Mesendoderm (in vitro differentiated cells): ENCODE measurements around the gene FAM177A1.
"Not testable (repeated sequence)": the region's sequence is repeated elsewhere in the genome, so short reads cannot be mapped to it uniquely, and the experiment has no call there.

Source experiments
- DNase-seq: peaks from one replicate; pipeline ENCODE4 v3.0.0; 2013
- H2AK5ac ChIP-seq: 2 replicates; pipeline ENCODE4 v1.6.1; 2013; ENCODE audit warnings: low read length, inconsistent platforms
- H2BK120ac ChIP-seq: 2 replicates; pipeline ENCODE4 v1.6.1; 2013; ENCODE audit warnings: low read depth, mild to moderate bottlenecking, low read length, moderate library complexity, mixed read lengths
- H2BK15ac ChIP-seq: replicated peaks from 2 replicates; pipeline ENCODE4 v1.6.1; 2013; ENCODE audit warnings: low read depth, mild to moderate bottlenecking, moderate library complexity
- H2BK5ac ChIP-seq: 2 replicates; pipeline ENCODE4 v1.6.1; 2013; ENCODE audit warnings: low read length, inconsistent platforms
- H3K18ac ChIP-seq: 2 replicates; pipeline ENCODE4 v1.6.1; 2013; ENCODE audit warnings: mild to moderate bottlenecking, low read length, mixed read lengths
- H3K23ac ChIP-seq: one replicate; pipeline ENCODE4 v1.6.1; 2013; ENCODE audit warnings: low read length
- H3K27ac ChIP-seq: 2 replicates; pipeline ENCODE4 v1.5.1; 2013; ENCODE audit warnings: low read depth, mild to moderate bottlenecking, inconsistent platforms, low read length, moderate library complexity
- H3K27me3 ChIP-seq: 2 replicates; pipeline ENCODE4 v1.6.1; 2013; ENCODE audit warnings: low read length, control low read depth, mild to moderate bottlenecking, inconsistent platforms; ENCODE audit not compliant: insufficient read depth, poor library complexity
- H3K36me3 ChIP-seq: 2 replicates; pipeline ENCODE4 v1.6.1; 2013; ENCODE audit warnings: low read length, inconsistent platforms; ENCODE audit not compliant: control insufficient read depth, insufficient read depth
- H3K4ac ChIP-seq: one replicate; pipeline ENCODE4 v1.6.1; 2013; ENCODE audit warnings: low read depth, mild to moderate bottlenecking, low read length, moderate library complexity
- H3K4me1 ChIP-seq: 2 replicates; pipeline ENCODE4 v1.6.1; 2013; ENCODE audit warnings: low read depth, low read length, inconsistent platforms; ENCODE audit not compliant: control insufficient read depth
- H3K4me2 ChIP-seq: 2 replicates; pipeline ENCODE4 v1.6.1; 2013; ENCODE audit warnings: low read length
- H3K4me3 ChIP-seq: 2 replicates; pipeline ENCODE4 v1.5.1; 2013; ENCODE audit warnings: mild to moderate bottlenecking, low read length
- H3K56ac ChIP-seq: one replicate; pipeline ENCODE4 v1.6.1; 2013; ENCODE audit warnings: low read length
- H3K79me1 ChIP-seq: 2 replicates; pipeline ENCODE4 v1.6.1; 2013; ENCODE audit warnings: low read length, inconsistent platforms
- H3K79me2 ChIP-seq: 2 replicates; pipeline ENCODE4 v1.6.1; 2013; ENCODE audit warnings: mild to moderate bottlenecking, low read length; ENCODE audit not compliant: control insufficient read depth, insufficient read depth
- H3K9ac ChIP-seq: 2 replicates; pipeline ENCODE4 v1.6.1; 2013; ENCODE audit warnings: low read length, inconsistent platforms
- H4K5ac ChIP-seq: one replicate; pipeline ENCODE4 v1.6.1; 2013; ENCODE audit warnings: low read length
- H4K8ac ChIP-seq: one replicate; pipeline ENCODE4 v1.6.1; 2013; ENCODE audit warnings: low read depth, mild to moderate bottlenecking, control low read depth, low read length, moderate library complexity
- WGBS: extraction: QIAGEN DNeasy Blood & Tissue Kit; methylation state at CpG from one replicate; pipeline ENCODE4 v1.1.7; 2013; ENCODE audit warnings: low lambda C conversion rate, missing lambda C conversion rate; ENCODE audit not compliant: insufficient coverage; ENCODE audit errors: extremely low coverage; 5-methylcytosine and 5-hydroxymethylcytosine counted together

FAM177A1 gene

DNA sequence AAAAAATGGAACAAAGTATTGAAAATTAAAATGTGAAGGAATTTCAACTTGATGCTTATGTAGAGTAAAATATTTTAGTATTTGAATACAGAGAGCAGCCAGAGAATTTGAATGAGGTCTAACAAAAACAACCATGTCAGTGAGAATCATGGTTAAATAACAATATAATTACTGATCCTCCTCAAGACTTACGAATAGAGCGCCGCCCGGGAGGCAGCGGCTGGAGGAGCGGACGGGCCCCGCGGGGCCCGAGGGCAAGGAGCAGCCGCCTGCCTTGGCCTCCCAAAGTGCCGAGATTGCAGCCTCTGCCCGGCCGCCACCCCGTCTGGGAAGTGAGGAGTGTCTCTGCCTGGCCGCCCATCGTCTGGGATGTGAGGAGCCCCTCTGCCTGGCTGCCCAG lies 7.8 kb upstream of the FAM177A1 start:
- not testable (repeated sequence) for H3K4me1 ChIP-seq, H3K36me3 ChIP-seq, H3K4me3 ChIP-seq, H2BK15ac ChIP-seq, H3K4me2 ChIP-seq, H3K4ac ChIP-seq, H2AK5ac ChIP-seq, H3K18ac ChIP-seq, H3K56ac ChIP-seq, H3K79me2 ChIP-seq, H3K27ac ChIP-seq, H3K23ac ChIP-seq, H3K79me1 ChIP-seq, H4K5ac ChIP-seq, H3K27me3 ChIP-seq, H3K9ac ChIP-seq, DNase-seq, H4K8ac ChIP-seq, H2BK120ac ChIP-seq, H2BK5ac ChIP-seq
- WGBS: no CpG with 5 or more reads among the region's 17 CpGs

DNA sequence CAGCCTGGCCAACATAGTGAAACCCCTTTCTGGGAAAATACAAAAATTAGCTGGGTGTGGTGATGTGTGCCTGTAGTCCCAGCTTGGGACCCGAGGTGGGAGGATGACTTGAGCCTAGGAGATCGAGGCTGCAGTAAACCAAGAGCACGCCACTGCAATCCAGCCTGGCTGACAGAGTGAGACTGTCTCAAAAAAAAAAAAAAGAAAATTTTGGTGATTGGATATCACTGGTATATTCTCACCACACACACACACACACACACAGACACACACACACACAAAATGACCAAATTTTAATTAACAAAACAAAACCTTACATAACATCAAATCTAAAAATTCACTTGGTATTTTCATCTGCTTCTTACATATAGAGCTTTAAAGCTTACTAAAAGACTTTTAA lies 3.4 kb upstream of the FAM177A1 start:
- no peak overlapping the region for H2BK5ac ChIP-seq
- no peak overlapping the region for H4K5ac ChIP-seq
- H4K8ac ChIP-seq: no peak overlapping the region
- H3K23ac ChIP-seq: no peak overlapping the region
- H3K4ac ChIP-seq: no peak overlapping the region
- no peak for DNase-seq
- no peak overlapping the region for H3K9ac ChIP-seq
- H3K18ac ChIP-seq: no peak overlapping the region
- H3K27me3 ChIP-seq: no peaks in the 10 kb centered on the region
- no peak overlapping the region for H2AK5ac ChIP-seq
- H3K4me2 ChIP-seq: no peak overlapping the region
- no peaks in the 10 kb centered on the region for H3K4me1 ChIP-seq
- H3K27ac ChIP-seq: no peak overlapping the region
- no peak overlapping the region for H2BK120ac ChIP-seq
- peaks cover 5% of the 10 kb centered on the region for H3K79me2 ChIP-seq
- no peaks in the 10 kb centered on the region for H3K36me3 ChIP-seq
- no peak overlapping the region for H3K4me3 ChIP-seq
- H3K79me1 ChIP-seq: peaks cover 2% of the 10 kb centered on the region
- H2BK15ac ChIP-seq: no peak overlapping the region
- H3K56ac ChIP-seq: no peak overlapping the region
- no CpG with 5 or more reads among the region's 3 CpGs for WGBS

DNA sequence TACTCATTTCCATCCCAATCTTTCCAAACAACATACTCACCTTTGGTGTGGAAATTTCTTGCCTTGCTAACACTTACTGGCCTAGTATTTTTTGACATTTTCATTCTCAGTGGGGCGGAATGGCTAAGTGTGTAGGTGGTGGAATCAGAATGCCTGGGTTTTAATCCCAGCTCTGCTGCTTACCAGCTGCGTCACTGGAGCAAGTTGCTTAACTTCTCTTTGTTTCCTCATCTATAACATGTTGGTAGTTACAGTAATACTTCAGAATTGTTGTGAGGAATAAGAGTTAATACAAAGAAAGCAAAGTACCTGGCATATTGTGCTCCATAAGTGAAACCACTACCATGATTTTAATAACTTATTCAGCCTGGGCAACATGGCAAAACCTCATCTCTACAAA lies 3.0 kb upstream of the FAM177A1 start:
- Histone ChIP-seq H4K8ac (no peak overlapping the region), H3K27me3 (no peaks in the 10 kb centered on the region), H3K4me1 (no peaks in the 10 kb centered on the region), H3K4me2 (no peak overlapping the region), H2BK120ac (no peak overlapping the region), H3K79me1 (peaks cover 2% of the 10 kb centered on the region), H4K5ac (no peak overlapping the region), H3K9ac (no peak overlapping the region), H2BK15ac (no peak overlapping the region), H2AK5ac (no peak overlapping the region), H3K79me2 (peaks cover 7% of the 10 kb centered on the region), H3K18ac (no peak overlapping the region), H3K4me3 (no peak overlapping the region), H3K56ac (no peak overlapping the region), H3K36me3 (no peaks in the 10 kb centered on the region), H3K4ac (no peak overlapping the region), H2BK5ac (no peak overlapping the region), H3K23ac (no peak overlapping the region), H3K27ac (no peak overlapping the region)
- DNase-seq: no peak
- WGBS: no CpG with 5 or more reads among the region's 2 CpGs

DNA sequence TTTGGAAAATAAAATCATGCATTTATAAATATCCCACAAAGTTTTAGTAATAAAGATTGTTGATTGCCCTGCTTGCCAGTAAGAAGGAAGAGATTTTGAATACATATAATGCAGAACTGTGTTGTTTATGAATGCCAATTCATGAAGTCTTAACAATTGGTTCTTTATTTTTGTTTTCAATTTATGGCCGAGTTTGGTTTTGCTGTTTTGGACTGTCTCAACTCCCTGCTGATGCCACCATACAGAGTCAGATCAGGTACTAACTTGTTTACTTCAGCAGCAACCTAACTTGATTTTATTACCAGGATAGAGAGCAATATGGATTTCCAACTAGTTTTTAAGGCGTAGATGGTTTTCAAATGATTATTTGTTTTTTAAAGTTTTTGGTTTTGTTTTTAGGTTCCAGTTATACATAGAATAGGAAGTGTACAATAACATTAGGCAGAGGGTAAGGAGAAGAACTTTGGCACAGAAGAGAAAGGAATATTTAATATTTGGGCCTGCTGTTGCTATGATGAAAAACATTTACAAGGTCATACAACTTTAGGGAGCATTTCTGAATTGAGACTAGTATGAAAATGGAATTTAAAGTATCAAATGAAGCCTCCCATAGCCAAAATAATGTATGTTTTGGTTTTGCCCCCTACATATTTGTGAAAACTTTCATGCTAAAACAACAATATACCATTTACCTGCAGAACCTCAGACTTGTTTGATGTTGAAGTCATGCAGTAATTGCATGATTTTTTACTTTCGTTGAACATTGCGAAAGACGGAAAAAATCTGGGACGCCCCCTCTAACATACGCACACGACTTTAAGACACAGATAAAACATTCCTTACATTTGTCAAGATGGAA lies 904 bp upstream of the FAM177A1 start:
- Histone ChIP-seq H3K9ac (peak overlapping the region; percentile 68), H3K36me3 (no peaks in the 10 kb centered on the region), H4K8ac (no peak overlapping the region), H3K4me2 (peak overlapping the region; percentile 45), H3K4me1 (no peaks in the 10 kb centered on the region), H3K27me3 (no peaks in the 10 kb centered on the region), H3K79me2 (peaks cover 8% of the 10 kb centered on the region), H3K18ac (no peak overlapping the region), H3K79me1 (peaks cover 4% of the 10 kb centered on the region), H3K4me3 (peak overlapping the region; percentile 49), H3K23ac (no peak overlapping the region), H2BK15ac (no peak overlapping the region), H2BK5ac (no peak overlapping the region), H3K56ac (peak overlapping the region; percentile 79), H2AK5ac (no peak overlapping the region), H4K5ac (no peak overlapping the region), H3K27ac (no peak overlapping the region), H3K4ac (peak overlapping the region; percentile 2), H2BK120ac (no peak overlapping the region)
- no peak for DNase-seq
- no CpG with 5 or more reads among the region's 8 CpGs for WGBS

DNA sequence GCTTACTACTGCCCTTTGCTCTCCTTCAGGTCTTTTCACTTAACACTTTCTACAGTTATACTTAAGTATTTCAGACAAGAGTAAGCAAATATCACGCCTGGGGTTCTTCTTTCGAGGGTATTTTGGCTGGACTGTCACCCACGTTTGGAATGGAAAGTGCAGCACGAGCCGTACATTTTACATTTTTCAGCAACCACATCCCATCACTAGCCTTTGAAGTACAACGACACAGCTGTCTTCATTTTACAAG lies 349 bp upstream of the FAM177A1 start:
- DNase-seq: no peak
- Histone ChIP-seq H3K4me1 (no peaks in the 10 kb centered on the region), H3K79me2 (peaks cover 8% of the 10 kb centered on the region), H3K56ac (peak overlapping the region; percentile 79), H3K36me3 (no peaks in the 10 kb centered on the region), H2BK5ac (no peak overlapping the region), H3K23ac (no peak overlapping the region), H2BK120ac (no peak overlapping the region), H3K18ac (peak overlapping the region; percentile 54), H4K5ac (no peak overlapping the region), H3K4me2 (peak overlapping the region; percentile 45), H3K4ac (peak overlapping the region; percentile 2), H3K79me1 (peaks cover 4% of the 10 kb centered on the region), H3K4me3 (peak overlapping the region; percentile 49), H4K8ac (no peak overlapping the region), H3K27ac (no peak overlapping the region), H2AK5ac (no peak overlapping the region), H2BK15ac (no peak overlapping the region), H3K27me3 (no peaks in the 10 kb centered on the region), H3K9ac (peak overlapping the region; percentile 68)
- no CpG with 5 or more reads among the region's 6 CpGs for WGBS
